Epithelial cell of proximal tubule (primary cell): ENCODE data around the gene PIAS3. TPM values are rescaled to one million over a fixed set of nuclear protein-coding genes. Genes with fewer than 3 reads are reported as not detected.
"Not testable (repeated sequence)": the region's sequence is repeated elsewhere in the genome, so short reads cannot be mapped to it uniquely, and the experiment has no call there.

Experiments
- DNase-seq: peaks from one replicate; pipeline ENCODE4 v3.0.0-alpha.2; 2011; ENCODE audit warnings: low read depth
- H3K4me3 ChIP-seq: 2 replicates; pipeline ENCODE4 v1.5.1; 2011; ENCODE audit warnings: low read depth, mild to moderate bottlenecking, low read length
- CTCF ChIP-seq: conservative IDR thresholded peaks from 2 replicates; pipeline ENCODE4 v1.5.1; 2012; ENCODE audit warnings: low read depth, mild to moderate bottlenecking, low read length
- total RNA-seq: library from RNA; depleted of rRNA; stranded (reverse); fragments of >200 nt; gene quantifications from 2 replicates; pipeline ENCODE4 v1.2.3, GENCODE V29; 2015

PIAS3 gene
- total RNA-seq, 1 donor from 2014 or later, result 27.8 TPM

- DNase-seq, result no peak
- H3K4me3 ChIP-seq, result peak within 1 kb of the TSS; percentile 68
- peak; percentile 99 for TF ChIP-seq CTCF
These were observed 13.2 kb downstream of the PIAS3 start, which contains the start of gene NUDT17 for GRCh38 chr1:145845514-145846161. TSS of gene NUDT17 (plus strand) at chr1:145845630. CDS start at chr1:145845641, 11 bp downstream.

- no peak for DNase-seq
These were observed 13.8 kb downstream of the PIAS3 start for GRCh38 chr1:145845144-145845513.

GRCh38 chr1:145843031-145843430 lies 15.8 kb downstream of the PIAS3 start:
- no peak overlapping the region for H3K4me3 ChIP-seq
- no peak for TF ChIP-seq CTCF
- no peak for DNase-seq

More at GRCh38 chr1:145845144-145845513, 13.8 kb downstream of the PIAS3 start:
- peak overlapping the region; percentile 68 for H3K4me3 ChIP-seq
- no peak for TF ChIP-seq CTCF

- H3K4me3 ChIP-seq, result no peak overlapping the region
- DNase-seq, result no peak
- TF ChIP-seq CTCF, result no peak
These were observed 21.2 kb downstream of the PIAS3 start for GRCh38 chr1:145837656-145838055.

- not testable (repeated sequence) for DNase-seq, H3K4me3 ChIP-seq
These were observed 28.1 kb downstream of the PIAS3 start for GRCh38 chr1:145830810-145831209.

- TF ChIP-seq CTCF, result no peak
- DNase-seq, result no peak
- no peak overlapping the region for H3K4me3 ChIP-seq
These were observed 30.4 kb downstream of the PIAS3 start for GRCh38 chr1:145828367-145829026.

- no peak for TF ChIP-seq CTCF
- no peak overlapping the region for H3K4me3 ChIP-seq
- DNase-seq, result no peak
These were observed 30.9 kb downstream of the PIAS3 start for GRCh38 chr1:145827966-145828365.
